Measurements from ENCODE around the gene KLC1.

The KLC1 gene

DNA sequence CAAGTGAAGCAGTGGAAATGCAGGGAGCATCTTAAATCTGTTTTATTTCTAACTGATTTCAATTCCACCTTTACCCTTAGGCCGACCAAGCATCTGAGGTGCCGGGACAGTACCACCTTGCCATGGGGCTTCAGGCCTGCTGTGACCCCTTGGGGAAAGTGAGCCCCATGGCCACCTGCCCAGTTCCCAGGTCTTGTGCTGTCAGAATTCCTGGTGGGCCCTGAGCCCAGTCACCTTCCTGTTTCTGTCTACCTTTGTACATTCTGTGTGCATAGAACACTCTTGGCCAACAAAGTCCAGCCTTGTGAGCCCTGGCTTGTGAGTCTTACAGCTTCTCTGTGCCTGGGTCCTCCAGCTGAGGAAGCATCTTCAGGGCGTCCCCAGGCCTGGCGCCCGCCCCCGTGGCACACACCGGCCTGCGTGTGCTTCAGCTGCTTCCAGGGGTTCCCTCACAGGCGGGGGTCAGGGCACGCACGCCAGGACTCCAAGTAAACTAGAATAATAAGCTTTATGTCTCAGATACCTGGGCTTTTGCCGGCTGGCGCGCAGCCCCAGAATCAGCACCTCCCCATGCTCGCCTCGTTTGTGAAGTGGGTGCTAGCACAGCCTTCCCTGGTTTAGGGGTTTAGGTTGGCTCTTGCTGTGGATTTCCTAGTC, 96.9 kb downstream of the KLC1 start:
- DNase-seq = no peak

DNA sequence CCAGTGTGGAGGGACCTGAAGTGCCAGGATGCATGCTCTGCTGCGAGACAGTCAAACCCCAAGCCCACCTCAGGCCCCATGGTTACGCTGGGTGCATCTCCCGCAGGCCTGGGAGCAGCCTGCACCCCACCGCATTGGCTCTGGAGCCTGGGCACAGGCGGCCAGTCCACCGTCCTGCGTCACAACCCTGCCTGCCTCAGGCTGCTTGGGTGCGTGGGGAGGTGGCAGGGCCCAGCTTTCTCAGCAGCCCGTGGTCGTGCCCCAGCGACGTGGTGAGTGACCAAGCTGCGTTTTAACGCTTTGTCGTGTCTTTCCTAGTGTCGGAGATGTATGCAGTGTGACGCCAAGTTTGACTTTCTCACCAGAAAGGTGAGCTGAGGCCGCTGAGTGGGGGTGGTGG, 97.5 kb downstream of the KLC1 start:
- DNase-seq = no peak

DNA sequence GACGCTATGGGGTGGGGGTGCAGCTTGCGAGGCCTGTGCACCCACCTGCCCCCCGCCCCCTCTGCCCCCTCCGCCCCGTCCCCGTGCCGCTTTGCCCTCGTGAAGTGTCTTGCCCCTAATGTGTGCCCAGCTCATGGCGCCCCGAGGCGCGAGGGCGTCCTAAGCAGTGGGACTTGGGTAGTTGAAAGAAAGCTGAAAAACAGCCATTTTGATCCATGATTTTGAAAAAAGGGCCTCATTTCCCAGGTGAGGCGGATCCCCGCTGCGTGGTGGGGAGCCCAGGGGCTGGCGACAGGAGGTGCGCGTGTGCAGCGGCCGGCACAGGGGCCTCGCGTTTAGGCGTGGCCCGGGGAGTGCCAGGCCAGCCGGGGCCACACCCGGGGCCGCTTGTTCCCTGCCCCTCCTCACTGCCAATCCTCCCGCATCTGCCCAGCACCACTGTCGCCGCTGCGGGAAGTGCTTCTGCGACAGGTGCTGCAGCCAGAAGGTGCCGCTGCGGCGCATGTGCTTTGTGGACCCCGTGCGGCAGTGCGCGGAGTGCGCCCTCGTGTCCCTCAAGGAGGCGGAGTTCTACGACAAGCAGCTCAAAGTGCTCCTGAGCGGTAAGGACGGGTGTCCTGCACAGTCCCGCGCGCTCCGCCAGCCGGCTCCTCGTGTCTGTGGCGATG, 98.4 kb downstream of the KLC1 start:
- DNase-seq = no peak

DNA sequence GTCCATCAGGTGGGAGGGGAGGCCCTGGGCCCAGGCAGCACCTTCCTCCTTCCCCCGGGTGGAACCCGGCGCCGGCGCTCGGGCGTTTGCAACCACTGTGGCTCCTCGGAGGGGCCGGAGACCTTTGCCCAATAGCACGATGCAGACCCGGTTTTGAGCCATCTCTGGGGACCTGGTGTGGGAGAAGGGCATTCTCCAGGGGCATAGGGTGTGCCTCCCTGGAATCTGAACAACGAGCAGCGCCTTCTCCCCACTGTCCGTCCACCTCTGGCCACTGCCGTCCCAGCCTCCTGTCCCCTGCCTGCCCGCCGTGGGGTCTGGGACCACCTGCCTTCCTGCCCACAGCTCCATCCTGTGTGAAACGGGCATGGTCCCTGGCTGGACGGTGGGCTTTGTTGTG, 99.1 kb downstream of the KLC1 start:
- no peak for DNase-seq

DNA sequence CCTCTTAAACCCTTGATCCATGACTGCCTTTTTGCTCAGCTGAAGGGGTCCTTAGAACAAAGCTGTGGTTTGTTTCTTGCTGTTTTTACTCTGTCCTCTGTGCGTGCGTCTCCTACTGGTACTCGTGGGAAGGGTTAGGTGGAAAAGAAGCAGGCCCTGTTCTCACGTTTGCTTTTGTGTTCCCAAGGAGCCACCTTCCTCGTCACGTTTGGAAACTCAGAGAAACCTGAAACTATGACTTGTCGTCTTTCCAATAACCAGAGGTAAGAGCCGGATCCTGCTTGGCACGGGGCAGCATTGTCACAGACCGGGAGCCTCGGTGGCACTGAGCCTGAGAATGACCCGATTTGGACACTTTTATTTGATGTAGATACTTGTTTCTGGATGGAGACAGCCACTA, 99.7 kb downstream of the KLC1 start:
- no peak for DNase-seq

DNA sequence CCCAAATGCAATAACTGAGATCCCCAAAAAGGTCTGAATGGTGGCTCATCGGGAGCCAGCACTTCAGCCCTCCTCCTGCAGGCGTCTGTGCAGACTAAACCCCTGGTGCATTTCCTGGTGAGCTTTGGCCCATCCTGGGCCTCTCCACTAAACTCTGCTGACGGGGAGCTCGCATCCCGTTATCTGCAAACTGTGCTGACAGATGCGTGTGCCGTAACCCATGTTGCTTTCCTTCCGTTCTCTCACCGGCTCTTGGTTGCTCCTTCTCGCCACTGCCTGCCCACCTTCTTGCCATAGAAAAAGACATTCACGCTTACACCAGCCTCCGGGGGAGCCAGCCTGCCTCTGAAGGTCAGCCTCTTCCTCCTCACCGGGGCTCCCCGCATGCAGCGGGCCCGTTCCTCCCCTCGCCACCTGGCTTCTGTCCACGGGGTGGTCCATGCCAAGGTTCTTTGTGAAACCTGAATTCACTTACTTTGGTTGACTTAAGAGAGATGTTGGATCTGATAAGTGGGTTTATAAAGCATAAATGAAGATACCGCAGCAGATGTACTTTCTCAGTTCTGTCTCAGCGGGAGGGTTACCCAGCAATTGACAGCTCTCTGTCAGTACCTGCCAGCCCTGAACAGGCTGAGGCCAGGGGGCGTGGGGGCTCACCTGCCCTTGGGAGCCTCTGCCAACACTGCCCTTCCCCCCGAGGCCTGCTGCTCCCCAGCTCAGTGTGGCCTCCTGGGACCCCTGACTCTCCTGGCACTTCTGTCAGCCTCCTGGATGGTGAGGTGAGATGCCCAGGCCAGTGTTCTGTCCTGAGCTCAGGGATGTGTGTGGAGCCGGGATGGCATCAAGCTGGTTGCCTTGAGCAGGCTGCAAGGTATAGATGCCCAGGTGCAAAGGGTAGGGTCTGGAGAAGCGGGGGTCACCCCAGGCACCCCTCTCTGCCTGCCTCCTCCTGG, 100.8 kb downstream of the KLC1 start:
- DNase-seq = no peak

DNA sequence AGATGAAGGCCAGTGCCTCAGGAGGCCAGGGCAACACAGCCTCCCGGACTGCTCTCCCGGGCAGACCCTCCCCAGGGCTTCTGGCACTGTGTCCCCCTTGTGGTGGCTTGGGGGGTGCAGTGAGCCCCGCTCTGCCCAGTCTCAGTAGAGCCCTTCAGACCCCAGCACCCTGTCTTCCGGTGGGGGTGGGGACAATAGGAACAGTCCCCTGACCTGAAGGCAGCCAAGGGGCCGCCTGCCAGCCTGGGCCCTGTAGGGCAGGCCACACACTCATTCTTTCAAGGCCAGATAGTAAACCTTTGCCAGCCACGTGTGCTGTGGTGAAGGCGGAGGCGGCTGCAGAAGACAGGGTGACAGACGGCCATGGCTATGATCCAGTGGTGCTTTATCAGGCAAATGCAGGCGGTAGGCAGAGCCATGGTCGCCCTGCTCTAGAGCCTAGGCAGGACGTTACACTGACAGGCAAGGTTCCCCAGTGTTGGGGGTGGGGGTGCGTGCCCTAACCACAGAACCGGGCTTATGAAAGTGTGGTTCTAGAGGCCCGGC, 101.6 kb downstream of the KLC1 start:
- DNase-seq = no peak

DNA sequence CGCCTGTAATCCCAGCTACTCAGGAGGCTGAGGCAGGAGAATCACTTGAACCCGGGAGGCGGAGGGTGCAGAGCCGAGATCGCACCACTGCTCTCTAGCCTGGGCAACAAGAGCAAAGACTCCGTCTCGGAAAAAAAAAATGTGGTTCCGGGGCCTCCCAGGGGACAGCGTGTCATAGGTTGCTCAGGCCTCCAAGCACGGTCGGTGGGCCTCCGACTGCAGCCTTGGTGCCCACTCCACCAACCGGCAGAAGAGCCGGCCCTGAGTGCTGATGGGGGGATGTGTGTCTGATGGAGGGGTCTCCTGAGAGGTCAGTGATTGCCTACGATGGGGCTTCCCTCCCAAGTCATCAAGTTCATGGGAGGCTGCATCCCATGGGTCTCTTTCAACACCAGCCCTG, 102.5 kb downstream of the KLC1 start:
- DNase-seq = no peak

DNA sequence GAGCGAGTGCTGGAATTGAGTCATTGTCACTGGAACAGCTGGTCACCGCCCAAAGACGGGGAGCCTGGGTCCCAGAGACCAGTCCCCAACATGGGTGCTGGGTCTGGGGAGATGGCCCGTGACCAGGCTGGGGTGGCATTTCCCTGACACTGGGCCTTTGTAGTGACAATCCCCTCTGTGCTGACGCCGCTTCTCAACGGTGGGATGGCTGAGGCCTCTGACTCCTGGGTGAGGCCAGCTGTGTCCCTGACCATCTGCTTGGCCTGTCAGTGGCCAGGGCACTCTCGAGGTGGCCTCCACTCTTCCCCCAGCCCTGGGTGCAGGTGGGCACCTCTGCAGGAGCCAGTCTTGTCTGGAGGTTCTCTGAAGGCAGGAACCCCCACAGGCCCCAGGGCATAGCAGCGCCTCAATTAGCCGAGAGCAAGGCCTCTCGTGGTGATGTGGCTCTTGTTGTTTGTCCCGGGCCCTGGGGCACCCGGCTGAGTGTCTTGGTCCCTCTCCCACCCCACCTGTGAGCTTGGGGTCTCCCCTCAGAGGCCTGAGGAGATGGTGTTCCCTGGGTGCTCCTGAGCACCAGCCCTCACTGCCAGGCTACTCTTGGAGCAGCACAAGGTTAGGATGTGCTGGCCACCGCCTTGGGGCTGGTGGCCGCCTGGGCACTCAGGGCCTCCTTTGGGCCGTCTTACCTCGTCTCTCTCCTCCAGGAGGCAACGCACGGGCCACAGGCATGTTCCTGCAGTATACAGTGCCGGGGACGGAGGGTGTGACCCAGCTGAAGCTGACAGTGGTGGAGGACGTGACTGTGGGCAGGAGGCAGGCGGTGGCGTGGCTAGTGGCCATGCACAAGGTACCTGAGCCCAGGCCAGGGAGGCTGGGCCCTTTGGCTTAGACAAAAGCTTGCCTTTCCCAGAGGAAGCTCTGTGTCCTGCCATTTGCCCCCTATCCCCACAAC, 103.2 kb downstream of the KLC1 start:
- no peak for DNase-seq

DNA sequence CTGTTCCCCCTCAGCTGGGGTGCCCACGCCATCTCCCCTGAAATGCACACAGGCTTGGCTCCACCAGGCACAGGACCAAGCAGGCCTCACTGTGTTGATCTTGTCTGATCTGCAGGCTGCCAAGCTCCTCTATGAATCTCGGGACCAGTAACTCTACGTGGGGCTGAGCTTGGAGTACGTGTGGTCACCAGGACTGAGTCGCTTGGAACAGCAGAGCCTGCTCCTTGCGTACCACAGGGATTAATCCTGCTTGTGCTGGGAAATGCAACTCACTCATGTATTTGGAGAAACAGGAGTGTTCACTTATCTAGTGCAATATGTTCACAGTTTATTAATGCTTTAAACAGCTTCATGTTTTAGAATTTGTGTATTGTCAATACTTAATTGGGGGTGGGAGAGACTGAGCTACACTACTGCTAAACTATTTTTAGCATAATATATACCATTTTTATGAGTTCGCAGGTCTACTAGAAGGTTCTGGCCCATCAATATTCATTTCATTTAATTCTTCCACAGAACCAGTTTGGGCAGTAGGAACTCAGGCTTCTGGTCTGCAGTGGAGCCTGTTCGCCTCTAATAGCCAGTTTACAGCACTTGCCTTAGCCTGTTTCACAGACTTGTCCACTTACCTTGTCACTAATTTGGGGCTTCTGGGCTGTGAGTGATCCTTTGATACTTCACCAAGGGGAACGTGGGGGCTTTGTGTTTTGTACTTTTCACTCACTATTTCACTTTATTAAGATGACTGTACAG, 104.0 kb downstream of the KLC1 start:
- no peak for DNase-seq

DNA sequence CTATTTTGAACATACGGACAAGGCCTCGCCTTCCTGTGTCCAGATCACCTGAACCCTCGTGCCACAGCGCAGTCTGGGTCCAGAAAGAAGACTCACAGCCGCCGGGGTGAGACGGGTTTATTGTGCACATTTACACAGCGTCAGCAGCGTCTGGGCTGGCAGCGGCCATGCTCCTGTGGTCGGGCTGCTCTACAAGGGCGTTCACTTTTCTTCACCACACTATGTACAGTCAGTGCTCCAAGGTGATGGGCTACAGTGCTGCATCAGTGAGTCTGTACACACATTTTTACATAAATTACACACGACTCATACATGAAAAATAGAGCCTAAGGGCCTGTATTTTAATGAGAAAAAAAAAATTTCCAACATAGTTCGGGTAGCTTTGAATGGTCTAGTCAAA, 104.6 kb downstream of the KLC1 start:
- no peak for DNase-seq

DNA sequence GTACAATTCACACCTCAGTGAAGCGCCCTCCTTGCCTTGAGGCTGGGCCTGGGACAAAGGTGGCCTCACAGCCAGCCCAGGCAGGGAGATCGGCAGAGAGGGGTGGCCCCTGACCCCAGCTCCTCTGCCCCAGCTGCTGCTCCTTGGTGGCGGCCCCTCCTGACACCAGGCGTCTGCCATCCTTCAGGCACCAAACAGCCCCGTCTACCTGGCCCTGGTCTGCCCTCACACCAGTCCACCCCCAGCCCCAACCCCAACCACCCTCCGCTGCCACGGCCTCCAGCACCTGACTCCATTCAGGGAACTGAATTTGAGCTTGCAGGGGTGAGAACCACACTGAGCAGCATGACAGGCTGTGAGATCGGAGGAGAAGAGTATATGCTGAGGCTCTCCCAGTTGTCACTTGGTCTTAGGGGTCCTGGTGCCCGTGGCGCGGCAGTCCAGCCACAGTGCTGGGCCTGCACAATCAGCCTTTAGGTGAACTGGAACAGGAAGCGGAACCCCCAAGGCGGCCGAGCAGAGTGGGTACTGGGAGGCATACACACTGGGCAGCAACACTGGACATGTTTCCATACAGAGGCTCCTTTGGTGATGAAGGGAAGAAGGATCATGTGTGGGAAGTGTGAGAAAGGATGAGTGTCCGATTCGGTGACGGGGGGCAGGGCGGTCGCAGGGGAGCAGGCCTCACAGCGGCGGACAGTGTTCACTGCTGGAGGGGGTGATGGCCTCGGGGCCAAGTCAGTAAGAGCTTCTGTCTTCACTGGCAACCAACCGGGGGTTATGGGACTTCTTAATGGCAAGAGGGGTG, 105.3 kb downstream of the KLC1 start:
- no peak for DNase-seq

DNA sequence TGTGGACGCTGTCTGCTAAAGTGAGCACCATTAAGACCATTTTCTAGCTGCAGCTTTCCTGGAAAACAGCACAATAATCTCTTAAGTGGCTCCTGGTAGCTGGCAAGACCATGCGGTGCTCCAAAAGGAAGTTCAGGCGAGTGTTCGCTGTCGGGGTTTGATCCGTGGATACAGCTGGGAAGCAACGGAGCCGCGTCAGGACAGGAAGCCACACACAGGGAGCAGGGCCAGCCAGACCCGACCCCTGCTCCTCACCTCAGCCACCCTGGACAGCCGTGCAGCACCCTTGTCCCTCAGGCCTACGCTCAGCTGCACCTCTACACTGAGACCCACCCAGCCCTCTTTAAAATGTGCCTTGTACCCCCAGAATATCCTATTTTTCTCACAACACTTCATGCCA, 106.0 kb downstream of the KLC1 start:
- DNase-seq = no peak

DNA sequence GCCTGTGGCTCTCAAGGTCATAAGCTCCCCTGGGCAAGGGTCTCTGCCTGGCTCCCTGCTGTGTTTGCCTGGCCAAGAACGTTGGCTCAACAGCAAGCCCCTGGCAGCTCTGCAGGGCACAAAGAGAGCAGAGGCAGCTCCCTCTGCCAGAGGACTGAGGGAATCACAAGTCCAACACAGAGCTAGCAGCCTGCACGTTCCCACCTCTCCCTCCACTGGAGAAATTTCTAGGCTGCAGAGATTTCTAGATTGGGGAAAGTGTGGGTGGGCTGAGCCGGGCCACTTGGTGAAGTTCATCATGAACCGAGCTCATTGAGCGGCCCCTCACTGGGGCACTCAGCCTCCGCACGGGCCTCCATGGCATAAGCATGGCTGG, 106.4 kb downstream of the KLC1 start:
- DNase-seq = no peak

DNA sequence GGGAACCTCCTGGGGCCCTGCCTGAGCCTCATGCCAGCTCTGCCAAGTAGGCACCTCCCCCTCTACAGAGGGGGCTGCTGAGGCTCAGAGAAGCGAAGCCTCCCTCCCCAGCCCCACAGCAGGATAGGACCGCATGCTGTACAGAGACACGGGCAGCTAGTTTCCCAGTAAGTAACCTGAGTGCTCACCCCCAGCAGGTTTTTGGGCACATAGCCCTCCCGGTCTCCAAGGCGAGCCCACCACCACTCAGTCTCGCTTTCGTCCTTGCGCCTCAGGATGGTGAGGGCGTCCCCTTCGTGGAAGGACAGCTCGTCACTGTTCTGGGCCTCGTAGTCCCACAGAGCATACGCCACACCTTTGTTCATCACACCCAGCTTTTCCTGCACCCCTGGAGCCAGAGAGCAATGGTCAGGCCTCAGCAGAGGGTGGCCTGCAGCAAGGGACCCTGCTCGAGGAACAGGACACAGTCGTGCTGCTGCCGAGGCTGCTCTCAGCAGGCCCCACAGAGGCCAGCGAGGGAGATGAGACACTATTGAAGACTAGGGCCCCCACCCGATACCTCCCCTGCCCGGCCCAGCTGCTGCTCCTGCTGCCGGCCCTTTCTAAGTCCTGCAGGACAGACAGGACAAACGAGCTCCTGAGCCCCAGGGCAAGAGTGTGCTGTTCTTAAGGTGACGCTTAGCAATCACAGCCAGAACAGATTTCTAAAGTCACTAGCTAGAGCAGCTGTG, 107.0 kb downstream of the KLC1 start:
- no peak for DNase-seq

DNA sequence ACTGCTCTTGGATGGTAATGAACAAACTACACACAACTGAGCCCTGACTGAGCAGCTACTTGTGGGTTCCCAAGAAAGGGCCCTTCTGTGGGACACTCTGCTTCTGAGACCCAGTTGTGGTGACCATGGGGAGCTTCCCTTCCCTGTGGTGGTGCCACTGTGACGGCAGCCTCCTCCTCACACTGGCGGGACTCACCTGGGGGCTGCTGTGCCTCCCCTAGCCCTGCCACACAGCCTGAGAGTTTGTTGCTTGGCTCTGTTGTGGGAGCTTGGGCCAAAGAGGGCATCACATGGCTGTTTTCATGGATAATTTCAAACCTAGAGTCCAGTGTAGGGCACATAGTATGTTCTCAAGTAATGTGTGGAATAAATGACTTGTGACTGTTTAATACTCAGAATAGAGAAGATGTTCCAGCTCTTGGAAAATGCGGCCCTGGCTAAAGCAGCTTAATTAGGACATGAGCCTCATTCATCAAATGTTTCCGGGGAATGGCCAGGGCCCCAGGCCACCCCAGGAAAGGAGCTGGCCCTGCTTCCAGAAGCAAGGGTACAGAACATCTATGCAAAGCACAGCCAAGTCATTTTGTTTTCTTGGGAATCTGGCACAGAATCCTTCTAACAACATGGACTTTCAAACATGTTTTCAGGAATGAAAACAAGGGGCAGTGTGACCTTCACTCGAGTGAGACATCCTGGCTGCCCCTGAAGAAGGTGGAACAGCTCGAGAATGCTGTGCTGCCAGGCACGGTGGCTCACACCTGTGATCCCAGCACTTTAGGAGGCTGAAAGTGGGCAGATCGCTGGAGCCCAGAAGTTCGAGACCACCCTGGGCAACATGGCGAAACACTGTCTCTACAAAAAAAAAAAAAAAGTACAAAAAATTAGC, 107.8 kb downstream of the KLC1 start:
- DNase-seq = no peak

DNA sequence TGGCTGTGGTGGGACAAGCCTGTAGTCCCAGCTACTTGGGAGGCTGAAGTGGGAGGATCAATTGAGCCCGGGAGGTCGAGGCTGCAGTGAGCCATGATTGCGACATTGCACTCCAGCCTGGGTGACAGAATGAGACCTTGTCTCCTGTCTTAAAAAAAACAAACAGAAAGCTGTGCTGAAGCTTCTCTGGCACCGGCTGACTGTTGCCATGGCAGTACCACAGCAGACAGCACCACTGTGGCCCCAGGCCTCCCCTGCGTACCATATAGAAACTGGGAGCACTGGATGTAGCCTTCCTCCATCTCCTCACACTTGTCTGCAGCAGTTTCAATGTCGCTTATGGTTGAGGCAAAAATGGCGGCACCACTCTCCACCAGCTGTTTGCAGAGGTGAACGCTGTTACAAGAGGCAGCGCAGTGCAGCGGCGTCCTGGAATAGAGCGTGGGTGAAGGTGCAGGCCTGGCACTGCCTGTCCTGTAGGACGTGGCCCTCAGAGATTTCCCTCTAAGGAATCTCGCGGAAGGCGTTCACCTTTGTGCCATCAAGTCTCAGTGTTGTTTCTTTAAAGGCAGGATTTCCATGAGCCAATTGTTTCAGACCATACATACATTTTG, 108.5 kb downstream of the KLC1 start:
- no peak for DNase-seq

DNA sequence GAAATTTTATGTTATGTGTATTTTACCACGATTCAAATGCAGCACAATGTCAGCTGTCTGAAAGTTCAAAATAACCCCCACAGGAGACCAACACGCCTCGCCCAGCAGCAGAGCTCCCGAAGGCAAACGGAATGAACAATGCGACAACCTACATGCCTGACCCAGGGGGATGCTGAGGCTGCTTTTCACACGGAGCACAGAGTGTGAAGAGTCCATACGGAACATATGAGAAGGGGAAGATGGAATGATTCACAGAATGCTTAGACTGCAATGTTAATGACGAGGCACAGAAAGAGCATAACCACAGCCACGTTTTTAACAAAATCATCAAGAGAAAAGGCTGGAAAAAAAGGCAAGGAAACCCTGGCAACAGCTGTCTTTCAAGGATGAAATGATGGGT, 109.2 kb downstream of the KLC1 start:
- no peak for DNase-seq
